Fibroblast of skin of right quadriceps (primary cell): ENCODE measurements around the gene MPV17.
"Not testable (repeated sequence)": the region's sequence is repeated elsewhere in the genome, so short reads cannot be mapped to it uniquely, and the experiment has no call there.

ENCODE experiments used
- DNase-seq: peaks from one replicate; pipeline ENCODE4 v3.0.0-alpha.2; 2013

MPV17 gene

DNA sequence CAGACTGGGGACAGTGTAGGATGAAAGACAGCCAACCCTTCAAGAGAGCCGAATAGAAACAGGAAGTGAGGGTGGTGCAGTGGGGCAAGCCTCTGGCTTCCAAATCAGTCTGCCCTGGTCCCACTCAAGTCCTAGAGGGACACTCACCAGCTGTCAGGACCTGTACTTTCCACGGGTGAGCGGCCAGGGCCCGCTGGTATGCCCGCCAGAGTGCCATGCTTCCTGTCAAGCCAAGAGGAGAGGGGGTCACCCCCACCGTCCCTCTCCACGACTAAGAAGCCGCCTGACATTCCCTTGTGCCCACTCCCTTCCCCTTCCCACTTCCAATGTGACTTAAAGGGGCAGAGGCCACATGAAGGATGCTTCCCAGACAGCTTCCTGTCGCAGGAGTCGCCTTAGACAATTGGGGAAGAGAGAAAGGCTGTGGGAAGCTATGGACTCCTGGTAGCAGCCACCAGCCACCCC lies 564 bp downstream of the MPV17 start:
- DNase-seq: peak; percentile 6

DNA sequence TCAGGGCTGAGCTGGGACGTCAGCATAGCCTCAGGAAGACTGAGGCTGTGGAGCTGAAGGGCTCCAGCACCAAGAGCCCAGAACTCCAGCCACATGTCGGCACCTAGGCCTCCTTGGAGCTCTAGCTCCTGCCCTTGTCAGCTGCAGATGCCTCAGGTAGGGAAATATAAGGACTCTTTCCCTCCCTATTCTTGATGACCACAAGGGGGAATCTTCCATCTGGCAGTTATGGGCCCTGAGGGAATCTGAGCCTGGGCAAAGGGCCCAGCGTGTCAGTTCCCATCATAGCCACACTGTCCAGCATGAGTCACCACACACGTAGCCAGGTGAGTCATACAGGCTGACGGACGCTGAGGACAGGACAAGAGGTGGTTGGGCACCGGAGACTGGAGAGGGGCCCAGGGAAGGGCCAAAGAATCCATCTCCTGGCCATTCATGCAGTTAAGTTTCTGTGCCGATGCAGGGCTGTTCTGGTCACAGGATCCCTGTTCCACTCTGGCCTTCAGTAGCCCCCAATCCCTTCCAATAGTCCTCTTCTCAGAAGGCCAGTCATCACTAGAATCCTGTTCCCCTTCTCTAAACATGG lies 1.8 kb downstream of the MPV17 start:
- DNase-seq: peak; percentile 97

DNA sequence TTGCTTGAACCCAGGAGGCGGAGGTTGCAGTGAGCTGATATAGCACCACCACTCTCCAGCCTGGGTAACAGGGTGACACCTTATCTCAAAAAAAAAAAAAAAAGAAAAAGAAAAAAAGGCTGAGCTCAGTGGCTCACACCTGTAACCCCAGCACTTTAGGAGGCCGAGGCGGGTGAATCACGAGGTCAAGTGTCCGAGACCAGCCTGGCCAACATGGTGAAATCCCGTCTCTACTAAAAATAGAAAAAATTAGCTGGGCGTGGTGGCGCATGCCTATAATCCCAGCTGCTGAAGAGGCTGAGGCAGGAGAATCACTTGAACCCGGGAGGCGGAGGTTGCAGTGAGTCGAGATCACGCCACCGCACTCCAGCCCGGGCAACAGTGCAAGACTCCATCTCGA lies 3.1 kb downstream of the MPV17 start:
- DNase-seq: not testable (repeated sequence)

DNA sequence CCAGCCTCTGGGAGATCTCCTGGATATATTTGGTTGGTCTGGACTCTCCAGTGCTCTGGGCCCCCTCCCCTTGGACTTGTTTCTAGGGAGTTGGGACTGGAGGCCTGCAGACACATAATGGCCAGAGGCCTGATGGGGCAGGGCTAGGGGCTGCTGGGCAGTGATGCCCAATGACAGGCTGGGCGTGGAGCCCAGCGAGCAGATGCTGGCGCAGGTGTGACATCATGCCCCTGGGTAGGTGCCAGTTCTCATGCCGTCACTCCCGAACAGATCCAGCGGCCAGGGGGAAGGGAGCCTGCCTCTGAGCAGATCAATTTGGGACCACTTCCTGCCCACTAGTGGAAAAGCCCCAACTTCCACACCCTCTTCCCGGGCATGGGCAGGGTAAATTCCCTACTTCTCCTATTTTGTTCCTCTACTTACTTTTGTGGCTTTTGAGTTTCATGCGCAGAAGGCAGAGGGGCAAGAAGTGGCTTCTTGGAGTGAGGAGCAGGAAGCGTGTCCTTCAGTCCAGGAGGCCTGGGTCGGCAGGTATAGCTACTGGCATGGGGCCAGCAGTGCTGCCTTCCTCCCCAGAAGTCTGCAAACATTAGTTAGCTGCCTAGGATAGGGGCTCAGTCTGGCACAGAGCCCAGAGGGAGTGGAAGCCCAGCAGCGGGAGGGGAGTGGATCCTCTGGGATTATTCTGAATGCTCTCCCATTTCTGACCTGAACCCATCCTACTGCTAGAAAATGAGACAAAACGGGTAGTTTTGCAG lies 6.1 kb downstream of the MPV17 start:
- no peak for DNase-seq

DNA sequence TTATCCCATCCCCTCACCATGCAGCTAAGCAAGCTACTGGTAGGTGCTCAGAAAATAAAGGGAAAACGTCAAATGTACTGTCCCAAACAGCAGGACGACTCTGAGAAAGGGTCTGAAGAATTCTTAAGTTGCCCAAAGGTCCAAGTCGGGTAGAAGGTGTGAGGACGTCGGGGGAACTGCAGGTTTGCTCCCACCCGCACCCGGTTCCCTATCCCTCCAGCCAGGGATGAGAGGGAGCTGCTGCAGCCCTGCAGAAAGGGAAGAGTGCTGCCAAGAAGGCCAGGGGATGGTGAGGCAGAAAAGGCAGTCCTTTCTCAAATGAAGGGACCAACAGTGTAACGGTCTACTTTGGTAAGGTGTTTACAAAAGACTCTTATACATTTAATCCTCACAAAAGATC lies 7.8 kb downstream of the MPV17 start:
- no peak for DNase-seq

DNA sequence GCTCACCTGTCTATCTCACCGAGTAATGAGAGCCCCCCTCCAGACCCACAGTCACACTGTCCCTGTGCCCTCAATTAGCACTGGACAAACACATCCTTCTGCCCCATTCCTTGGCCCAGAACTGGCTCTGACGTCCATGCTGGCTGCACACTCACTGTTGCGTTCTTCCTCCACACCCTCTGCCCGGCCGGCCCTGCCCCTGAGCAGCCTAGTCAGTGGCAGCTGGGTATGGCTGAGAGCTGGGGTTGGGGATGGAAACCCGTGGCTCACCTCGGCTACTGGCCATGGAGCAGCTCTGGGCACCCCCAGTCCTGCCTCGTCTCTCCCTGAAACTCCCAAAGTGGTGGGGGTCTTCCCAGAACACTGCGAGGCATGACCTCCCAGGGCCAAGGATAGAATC lies 8.2 kb downstream of the MPV17 start:
- no peak for DNase-seq

DNA sequence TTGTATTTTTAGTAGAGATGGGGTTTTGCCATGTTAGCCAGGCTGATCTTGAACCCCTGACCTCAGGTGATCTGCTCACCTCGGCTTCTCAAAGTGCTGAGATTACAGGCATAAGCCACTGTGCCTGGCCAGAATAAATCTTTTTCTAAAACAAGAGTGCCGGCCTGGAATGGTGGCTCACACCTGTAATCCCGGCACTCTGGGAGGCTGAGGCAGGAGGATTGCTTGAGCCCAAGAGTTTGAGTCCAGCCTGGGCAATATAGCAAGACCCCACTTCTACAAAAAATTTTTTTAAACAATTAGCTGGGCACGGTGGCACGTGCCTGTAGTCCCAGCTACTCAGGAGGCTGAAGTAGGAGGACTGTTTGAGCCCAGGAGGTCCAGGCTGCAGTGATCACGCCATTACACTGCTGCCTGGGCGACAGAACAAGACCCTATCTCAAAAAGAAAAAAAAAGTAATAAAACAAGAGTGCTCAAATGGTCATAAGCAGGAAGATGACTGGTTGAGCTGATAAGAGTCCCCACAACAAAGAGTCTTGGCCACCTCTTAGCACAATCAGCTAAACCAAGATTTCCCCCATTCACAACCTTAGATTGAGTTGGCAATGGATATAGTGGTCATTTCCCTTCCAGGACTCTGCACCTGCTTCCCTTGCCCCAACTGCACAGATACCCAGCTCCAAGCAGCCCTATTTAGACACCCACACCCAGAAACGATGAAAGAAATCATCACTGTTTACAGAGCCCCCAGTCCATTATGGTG lies 8.8 kb downstream of the MPV17 start:
- no peak for DNase-seq

DNA sequence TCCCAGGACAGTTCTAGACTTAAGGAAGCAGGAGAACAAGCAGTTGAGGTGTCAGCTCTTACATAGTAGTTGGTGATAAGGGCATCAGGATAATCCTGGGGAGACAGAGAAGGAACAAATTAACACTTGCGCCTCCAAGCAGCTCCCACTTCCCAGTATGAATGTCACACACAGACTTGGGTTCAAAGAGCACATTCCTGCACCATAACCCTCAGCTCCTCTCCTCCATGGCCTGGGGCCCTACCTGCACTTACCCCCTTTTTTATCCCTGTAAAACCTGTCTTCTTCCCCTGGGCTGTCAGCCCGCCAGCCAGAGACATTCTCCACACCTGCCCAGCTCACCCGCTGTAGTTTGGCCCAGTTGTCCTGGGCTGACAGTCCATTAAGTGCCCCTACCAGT lies 10.7 kb downstream of the MPV17 start:
- no peak for DNase-seq

DNA sequence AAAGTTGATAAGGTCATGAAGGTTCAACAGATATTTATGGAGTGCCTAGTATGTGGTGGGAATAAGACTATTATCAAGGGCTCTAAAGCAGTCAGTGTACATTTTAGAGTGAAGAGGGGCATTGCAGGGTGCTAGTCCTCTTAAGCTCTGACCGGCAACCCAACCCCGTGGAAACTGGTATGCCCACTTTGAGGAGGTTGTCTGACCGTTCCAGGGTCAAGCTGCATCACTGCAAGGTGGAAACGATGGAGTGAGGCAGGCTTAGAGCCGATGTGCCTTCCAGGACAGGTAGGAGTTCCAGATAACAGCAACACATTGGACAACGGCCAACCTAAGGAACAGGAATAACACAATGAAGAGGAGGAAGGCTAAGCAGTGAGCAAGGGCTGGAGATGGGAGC lies 13.2 kb downstream of the MPV17 start:
- DNase-seq: no peak

DNA sequence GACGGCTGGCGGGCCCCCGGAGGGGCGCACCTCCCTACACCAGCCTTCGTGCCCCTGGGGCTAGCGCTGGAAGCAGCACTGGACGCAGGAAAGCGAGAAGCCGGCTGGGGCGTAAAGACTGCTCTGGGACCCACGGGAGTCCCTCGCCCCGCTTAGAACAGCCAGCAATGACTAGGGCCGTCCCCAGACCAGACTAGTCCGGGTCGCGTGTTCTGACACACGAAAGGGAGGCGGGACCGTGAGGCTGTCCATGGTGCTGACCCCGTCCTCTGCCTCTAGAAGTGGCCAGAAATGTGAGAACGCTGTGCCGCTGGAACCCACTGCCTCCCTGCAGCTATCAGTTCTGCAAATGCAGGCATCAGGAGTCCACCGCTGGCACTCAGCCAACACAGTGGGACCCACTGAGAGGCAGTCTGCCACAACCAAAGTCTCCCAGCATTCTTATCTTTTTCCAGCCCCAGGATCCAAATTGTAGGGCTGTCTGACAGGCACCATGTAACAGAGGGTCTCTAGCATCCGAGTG lies 14.5 kb downstream of the MPV17 start, which contains the start of gene UCN:
UCN (minus strand) TSS at position 87 of the 523 bp plus-strand sequence. CDS start 550 bp downstream, outside the sequence.
- DNase-seq: peak; percentile 26

DNA sequence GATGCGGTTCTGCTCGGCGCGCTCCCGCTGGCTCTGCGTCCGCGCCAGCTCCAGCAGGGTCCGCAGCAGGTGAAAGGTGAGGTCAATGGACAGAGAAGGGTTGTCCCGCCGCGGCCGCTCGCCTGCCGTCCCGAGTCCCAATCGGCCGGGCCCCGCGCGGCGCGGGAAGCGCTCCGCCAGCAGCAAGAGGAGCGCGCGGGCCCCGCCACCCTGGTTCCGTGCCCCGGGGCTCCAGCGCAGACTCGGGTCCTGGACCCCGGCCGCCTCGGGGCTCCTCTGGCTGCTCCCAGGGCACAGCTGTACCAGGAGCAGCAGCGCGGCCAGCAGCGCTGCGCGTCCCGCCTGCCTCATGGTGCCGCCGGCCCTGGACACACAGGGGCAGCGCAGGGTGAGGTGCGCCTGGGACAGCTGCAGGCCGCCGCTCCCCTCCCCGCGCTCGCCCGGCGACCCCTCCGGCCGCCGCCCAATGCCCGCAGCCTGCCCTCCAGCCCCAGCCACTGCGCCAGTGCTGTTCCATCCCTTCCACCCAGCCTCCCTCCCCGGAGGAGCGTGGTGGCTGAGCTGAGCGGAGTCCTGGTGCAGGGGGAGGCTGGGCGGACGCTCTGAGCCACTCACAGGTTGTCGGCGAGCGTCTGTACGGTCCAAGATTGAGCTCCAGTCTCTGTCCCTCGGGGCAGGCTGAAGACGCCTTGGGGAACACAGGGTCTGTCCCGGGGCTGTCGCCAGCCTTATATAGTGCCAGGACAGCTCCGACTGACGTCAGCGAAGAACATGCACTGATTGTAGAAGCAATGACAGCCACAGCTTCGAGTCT lies 15.1 kb downstream of the MPV17 start:
- DNase-seq: no peak

DNA sequence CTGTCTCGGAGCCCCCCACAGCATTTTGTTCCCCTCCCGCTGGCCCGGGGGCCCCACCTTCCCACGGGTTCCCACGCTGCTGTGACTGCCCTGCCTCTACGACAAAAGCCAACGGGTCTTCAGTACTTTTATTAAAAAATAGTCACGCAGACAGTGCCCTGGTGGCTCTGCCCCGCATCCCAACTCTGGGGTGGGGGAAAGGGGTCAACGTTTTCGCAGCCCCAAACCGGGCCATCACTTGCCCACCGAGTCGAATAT lies 15.7 kb downstream of the MPV17 start:
- DNase-seq: no peak

DNA sequence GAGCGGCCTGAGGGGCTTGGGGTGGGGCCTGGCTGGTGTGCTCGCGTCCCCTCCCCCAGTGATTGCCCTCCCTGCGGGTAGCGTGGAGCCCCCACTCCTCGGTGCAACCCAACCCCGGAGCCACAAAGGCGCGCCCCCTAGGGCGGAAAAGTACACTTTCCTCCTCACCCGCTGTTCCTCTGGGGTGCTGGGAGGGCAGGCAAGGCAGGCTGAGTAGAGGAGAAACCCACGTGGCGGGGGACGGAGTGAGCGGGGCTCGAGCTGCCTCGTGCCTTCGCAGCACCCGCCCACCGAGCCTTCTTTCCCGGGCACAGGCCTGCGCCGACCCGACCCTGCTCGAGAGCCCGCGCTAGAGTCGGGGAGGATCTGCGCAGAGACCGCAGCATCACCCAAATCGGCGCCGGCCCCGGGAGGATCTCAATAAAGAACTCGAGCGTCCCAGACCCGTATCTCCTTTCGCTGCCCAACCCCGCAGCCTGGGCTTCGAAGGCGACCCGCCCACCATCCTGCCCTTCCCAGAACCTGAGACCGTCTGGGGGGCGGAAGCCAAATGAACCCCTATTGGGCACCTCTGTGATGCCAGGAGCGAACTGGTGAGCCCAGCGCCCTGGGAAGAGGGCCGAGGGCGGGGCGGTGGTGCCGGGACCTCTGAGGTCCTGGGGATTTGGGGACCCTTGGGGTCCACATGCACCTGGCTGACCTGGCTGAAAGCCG lies 16.2 kb downstream of the MPV17 start:
- no peak for DNase-seq

DNA sequence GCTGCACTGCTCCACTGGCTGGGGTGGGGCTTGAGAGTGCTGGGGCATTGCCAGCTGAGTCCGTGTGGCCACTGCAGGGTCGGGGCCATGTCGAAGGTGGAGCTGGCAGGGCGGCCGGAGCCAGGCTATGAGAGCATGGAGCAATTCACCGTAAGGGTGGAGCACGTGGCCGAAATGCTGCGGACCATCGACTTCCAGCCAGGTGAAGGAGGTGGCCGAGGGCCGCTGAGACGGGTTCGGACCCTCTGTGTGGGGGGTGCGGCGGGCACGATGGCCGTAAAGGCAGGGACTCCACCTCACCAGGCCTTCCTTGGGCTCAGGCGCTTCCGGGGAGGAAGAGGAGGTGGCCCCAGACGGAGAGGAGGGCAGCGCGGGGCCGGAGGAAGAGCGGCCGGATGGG lies 16.8 kb downstream of the MPV17 start:
- DNase-seq: no peak

DNA sequence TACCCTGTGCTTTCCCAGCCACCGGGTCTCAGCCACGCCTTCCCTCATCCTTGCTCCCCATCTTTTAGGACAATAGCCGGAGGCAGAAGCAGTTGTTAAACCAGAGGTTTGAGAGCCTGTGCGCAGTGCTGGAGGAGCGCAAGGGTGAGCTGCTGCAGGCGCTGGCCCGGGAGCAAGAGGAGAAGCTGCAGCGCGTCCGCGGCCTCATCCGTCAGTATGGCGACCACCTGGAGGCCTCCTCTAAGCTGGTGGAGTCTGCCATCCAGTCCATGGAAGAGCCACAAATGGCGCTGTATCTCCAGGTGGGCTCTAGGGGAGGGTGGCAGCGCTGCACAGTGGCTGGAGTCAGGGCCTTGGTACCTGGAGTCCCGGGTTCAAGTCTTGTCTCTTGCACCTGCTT lies 17.4 kb downstream of the MPV17 start:
- DNase-seq: no peak

DNA sequence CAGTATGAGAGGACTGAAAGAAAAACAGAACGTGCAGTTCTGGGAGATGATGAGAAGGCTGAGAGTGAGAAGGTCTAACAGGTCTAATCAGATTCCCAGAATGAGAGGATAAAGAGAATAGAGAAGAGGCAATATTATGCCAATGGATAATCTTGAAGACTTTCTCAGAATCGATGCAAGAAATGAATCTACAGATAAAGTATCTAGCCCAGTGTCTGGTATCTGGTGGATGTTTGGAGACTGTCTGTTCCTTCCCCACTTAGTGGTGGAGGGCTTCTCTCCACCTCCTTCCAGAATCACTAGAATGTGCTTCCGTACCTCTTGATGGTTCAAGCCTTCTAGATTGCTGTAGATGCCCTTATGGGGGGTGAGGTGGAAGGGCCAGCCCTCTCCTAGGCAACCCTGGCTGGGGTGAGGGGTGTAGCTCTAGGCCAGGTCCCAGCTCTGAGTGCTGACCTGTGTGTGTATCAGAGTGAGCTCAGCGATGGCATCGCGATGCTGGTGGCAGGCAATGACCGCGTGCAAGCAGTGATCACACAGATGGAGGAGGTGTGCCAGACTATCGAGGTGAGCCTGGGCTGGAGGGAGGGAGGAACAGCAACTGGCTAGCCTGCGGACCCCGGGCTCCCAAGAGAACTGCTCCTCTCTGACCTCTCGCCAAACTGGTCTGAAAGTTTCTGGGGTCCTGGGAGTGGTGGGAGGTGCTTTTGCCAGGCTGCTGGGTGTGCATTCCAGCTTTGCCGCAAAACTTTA lies 18.2 kb downstream of the MPV17 start:
- DNase-seq: no peak

DNA sequence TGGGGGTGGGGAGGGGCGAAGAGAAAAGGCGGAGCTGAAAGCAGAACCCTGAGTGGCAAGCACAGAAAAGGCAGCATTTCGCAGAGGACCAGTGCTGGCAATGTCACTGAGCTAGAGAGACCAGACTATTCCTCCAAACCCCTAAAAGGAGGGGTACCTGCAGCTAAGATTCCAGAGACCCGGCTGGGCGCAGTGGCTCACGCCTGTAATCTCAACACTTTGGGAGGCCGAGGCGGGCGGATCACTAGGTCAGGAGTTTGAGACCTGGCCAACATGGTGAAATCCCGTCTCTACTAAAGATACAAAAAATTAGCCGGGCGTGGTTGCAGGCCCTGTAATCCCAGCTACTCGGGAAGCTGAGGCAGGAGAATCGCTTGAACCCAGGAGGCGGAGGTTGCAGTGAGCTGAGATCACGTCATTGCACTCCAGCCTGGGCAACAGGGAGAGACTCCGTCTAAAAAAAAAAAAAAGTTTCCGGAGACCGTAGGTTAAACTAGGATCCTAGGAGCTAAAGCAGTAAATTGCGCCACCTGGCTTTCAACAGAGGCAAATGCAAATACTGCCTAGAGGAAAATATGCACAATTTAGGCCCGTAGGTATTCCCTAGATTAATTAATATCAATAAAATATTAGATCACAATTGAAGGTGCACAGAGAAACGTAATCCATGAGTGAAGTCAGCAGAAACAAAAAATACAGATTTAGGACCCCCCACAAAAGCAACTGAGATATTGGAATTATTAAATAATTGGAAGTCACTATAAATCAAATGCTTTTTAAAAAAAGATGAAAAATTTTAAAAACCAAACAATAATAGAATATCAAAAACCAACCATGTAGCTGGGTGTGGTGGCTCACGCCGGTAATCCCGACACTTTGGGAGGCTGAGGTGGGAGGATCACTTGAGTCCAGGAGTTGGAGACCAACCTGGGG lies 19.5 kb downstream of the MPV17 start:
- peak; percentile 69 for DNase-seq

DNA sequence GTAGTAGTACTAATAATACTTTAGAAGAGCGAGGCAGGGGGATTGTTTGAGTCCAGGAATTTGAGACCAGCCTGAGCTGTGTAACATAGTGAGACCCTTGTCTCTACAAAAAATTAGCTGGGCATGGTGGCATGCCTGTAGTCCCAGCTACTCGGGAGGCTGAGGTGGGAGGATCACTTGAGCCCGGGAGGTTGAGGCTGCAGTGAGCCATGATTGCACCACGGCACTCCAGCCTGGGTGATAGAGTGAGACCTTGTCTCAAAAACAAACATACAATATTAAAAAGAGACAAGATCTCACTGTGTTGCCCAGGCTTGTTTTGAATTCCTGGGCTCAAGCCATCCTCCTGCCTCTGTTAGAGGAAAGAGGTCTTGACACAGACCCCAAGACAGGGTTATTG lies 22.3 kb downstream of the MPV17 start:
- not testable (repeated sequence) for DNase-seq

DNA sequence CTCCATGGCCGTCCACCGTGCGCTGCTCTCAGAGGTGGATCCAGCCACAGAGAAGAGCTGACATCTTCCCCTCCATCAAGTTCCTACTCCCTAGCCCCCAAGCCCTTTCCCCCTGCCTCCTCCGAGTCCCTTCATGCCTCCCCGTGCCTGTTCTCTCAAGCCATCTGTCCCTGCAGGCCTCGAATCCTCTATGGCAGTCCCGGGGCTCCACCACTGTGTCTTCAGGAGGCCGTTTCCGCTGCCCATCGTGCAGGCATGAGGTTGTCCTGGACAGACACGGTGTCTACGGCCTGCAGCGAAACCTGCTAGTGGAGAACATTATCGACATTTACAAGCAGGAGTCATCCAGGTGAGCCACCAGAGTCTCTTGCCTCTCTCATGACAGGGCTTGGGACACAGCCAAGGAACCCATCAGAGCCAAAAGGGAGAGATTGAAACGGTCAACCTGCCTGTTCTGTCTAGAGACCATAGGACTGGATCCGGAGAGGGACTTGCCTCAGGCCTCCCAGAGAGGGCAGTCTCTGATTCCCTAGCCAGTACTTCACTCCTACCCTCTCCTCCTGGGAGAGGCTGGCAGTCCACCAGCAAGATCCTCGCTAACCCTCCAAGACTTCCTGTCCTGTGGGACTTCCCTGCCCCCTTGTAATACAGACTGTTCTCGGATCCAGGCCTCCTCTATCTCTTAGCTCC lies 24.4 kb downstream of the MPV17 start:
- DNase-seq: no peak

DNA sequence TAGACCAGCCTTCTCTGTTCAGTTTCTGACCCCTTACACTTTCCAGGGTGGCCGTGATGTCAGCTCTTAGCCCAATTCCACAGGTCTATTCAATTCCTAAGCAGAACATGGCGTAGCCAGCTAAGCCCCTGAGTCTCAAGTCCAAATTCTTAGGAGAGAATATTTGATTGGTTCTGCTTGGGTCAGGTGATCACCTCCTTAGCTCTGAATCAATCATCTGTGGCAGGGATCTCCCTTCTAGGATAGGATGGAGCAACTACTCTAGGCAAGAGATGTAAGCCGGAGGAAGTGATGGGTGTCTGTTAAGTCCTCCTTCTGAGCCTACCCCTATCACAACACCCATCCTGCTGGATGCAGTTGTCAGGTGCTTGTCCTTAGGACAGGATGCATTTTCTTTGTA lies 25.7 kb downstream of the MPV17 start:
- no peak for DNase-seq
